DMS 273 (cell line): ENCODE results near the gene SERPINE1.

ENCODE experiments used
- DNase-seq: peaks from one replicate; lab custom pipeline; 2025; ENCODE audit not compliant: unreplicated experiment; lab: John Stamatoyannopoulos, UW

SERPINE1 gene

DNA sequence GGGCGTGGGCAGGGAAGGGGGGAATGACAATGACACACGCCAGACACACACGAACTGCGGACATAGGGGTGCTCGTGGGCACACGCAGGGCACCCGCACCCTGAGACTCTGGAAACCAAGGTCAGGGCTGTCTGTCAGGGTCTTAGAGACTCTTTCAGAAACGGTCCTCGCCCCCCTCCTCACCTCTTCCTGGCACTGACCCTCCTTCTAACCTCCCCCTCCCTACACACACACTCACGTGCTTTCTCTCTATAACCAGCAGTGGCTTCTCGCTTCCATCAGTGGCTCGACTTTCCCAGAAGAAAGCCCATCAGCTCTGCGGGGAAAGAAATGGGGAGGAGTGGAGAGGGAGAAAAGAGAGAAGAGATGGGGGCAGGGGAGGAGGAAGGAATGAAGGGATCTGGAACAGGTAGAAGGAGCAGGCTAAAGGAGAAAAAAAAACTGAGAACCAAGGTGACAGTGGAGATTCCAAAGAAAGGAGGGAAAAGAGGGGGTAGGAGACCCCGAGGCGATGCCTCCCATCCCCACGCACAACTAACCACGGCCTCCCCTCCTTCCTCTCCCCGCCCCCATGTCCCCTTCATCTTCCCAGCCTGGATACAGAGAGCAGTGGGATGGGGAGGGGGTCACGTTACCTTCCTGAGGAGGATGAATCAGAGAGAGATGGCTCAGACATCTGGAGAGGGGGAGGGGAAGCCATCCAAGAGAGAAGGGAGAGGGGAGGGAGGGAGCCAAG, 40.2 kb downstream of the SERPINE1 start:
- DNase-seq: peak; percentile 86

DNA sequence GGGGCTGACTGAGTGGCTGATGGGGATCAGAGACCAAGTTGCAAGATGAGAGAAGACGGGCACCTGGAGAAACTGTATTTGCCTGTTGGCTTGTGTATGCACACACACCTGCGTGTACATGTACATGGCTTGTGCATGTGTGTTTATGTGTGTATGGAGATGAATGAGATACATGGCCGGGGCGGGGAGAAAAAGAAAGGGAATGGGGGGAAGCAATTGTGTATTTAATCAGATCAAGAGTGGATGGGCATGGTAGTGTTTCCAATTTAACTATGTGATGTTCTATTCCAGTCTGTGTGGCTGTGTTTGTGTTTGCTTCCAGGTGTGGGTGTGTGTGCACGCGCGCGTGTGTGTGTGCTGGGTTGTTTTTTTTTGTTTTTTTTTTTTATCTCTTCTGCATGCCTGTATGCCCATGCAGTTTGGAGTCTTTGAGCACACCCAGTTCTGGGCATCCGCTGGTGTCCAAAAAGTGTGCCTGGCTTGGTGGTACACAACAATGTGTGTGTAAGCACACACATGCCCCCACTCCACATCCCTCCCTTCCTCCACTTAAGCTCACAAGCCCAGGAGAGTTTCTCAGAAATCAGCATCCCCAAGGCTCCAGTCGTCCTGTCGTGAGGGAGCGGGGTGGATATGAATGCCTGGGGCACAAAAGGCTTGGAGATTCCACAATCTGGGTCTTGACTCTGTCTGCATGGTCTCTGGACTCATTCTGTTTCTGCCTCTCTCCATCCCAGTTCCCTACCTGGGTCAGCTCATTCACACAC, 40.9 kb downstream of the SERPINE1 start:
- no peak for DNase-seq

DNA sequence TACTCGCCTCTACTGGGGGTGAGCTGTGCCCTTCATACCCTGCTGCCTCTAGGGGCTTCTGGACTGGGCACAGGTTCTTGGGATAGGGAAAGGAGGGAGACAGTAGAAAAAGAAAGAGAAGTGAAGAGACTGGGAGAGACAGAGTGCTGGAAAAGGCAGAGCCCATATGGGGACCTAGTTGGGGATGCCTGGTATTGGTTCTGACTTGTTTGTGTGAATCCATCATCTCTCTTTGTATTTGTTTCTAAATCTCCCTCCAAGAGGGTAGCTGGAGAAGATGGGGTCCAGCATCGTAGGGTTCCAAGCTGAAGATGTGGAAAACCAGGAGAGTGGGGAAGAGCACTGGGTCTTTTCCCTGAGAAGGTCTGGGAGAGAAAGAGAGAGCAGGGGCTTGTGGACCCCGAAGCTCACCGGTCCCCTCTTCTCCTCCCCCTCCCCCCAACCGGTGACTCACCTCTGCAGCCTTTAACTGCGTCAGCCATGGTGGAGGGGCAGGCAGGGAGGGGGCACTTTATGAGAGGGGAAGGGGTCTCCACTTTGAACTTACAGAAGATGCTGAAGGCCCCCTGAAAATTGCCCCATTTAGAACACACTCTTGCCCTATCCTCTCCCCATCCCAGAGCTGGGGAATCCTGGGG, 41.6 kb downstream of the SERPINE1 start:
- no peak for DNase-seq

DNA sequence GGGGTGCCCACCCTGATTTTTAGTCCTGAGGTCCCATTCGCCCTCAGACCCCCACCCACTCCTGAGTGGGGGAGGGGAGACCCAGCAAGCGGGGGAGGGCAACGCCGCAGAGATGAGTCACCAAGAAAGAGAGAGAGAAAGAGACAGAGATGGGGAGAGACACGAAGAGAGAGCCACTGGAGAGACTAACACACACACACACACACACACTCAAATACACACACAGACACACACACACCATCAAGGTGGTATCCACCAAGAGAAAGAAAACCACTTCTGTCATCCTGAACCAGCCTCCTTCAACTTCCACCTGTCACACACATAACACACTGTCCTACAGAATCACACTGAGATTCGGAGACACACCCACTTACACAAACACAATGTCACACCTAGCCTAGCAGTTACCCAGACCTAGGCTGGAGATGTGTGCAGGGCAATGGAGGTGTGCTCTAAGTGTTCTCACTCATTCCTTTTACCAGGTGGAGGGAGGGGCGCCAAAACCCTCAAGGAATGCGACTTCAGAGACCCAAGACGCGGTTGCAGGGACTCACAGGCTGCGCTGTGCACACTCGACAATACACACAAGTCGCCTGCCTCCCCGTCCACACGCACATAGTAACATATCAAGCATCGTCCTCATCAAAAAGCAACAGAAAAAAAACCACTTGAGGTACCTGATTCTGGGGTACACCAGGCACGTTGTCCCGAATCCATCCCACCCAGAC, 42.4 kb downstream of the SERPINE1 start:
- DNase-seq: peak; percentile 63

DNA sequence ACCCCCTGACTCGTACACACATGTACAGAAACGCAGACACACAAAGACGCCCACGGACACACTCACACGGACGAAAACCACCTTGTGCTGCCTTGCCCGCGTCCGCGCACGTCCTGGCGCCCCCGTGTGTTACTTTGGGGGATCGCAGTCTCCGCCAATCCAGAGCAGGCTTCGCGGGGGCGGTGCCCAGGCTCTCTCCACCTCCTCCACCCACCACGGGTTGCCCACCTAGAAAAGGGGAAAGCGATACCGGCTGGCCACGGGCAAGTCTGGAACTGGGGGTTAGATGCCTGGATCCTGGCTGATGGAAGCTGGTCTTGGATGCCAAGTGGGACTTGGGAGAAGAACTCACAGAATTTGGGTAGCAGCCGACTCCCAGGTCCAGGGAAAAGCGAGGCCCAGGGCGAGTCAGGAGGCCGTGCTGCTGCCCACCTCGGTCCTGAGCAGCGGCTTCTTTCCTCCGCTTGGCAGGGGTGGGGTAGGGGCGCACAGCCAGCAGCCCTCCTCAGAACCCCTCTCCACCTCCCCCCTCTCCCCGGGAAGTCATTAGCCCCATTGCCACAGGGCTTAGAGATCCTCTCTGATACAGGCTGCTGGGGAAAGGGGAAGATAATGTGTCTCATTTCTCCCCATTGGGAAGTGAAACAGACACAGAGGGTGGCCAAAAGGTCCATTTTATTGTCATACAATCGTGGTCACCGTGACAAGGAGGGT, 43.1 kb downstream of the SERPINE1 start:
- peak; percentile 88 for DNase-seq

DNA sequence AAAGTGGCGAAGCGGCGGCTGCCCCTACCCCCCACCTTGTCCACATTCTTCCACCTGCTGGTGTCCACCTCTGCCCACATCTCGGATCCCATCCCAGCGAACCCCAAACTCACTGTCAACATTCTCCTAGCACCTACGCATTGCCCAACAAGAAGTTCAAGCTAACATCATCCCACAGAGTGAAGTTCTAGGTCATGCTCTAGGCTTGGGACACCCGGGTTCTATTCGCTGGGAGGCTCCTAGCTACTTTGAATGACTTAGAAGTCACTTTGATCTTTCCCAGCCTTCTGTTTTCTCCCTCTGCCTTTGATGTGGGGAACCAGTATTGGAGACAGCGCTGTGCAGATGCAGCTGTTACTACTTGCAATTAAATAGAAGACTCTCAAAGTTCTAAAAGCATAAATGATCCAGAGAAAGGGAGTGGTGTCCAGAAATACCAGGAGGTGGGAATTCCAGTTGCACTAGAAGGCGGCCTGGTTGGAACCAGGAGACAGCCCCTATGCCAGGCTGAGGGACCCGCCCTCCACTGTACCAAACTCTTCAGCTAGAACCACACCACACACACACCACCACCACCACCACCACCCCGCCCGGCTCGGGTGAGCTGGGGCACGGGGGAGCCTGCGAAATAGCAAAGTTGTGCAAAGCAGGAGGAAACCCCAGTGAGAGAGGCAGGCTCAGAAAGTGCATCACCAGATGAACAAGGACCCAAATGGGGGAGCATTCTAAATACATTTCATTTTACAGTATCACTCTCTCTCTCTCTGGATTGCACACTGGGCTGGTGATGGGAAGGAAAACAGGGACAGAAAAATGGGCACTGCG, 43.9 kb downstream of the SERPINE1 start:
- DNase-seq: peak; percentile 47

DNA sequence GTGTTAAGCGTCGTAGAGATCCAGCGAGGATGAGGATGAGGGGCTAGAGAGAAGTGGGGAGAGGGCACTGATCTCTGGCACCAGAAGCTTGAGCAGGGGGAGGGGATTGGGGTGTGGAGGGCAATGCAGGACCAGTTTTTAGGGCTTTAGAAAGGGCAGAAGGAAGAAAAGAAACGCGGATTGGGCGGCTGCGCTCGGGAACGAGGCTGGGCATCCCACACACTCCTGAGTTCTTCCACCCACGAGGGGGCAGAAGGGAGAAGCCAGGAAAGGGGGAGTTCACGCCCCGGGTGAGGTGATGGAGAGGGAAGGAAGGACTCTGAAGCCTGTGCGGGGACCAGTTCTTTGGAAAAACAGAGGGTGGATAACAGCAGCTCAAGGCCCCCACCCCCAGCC, 44.5 kb downstream of the SERPINE1 start:
- DNase-seq: no peak

DNA sequence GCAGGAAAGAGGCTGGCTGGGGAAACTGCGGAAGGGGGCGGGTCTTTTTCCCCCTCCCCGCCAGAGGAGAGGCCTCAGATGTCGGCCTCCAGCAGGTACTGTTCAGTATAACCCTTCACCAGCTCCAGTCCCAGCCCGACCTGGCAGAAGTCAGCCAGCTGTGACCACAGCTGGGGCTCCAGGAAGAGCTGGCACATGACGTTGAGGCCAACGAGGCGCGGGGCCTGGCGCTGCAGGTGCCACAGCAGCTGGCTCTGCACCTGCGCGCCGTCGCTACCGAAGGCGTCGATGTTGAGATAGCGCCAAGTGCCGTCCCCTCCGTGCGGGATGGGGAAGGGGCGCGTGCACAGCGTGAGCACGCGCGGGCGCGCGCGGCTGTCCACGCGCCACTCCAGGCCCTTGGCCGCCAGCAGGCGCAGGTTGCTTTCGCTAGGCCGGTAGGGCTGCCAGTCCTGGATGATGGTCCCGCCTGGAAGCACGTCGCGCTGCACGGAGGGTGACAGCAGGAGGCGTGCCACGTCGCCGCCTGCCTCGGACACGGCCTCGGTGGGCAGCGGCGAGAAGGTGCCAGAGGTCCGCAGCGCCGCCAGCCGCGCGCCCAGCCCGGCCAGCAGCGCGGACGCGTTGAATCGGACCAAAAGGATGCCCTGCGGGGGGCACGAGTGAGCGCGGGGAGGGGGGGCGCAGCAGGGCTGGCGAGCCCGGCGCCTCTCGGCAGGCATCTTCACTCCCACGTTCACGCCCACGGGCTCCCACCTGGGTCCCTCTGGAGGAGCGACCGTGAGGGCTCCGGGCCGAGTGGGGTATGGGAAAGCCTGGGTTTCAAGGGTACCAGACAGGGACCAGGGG, 45.3 kb downstream of the SERPINE1 start:
- DNase-seq: peak; percentile 73

DNA sequence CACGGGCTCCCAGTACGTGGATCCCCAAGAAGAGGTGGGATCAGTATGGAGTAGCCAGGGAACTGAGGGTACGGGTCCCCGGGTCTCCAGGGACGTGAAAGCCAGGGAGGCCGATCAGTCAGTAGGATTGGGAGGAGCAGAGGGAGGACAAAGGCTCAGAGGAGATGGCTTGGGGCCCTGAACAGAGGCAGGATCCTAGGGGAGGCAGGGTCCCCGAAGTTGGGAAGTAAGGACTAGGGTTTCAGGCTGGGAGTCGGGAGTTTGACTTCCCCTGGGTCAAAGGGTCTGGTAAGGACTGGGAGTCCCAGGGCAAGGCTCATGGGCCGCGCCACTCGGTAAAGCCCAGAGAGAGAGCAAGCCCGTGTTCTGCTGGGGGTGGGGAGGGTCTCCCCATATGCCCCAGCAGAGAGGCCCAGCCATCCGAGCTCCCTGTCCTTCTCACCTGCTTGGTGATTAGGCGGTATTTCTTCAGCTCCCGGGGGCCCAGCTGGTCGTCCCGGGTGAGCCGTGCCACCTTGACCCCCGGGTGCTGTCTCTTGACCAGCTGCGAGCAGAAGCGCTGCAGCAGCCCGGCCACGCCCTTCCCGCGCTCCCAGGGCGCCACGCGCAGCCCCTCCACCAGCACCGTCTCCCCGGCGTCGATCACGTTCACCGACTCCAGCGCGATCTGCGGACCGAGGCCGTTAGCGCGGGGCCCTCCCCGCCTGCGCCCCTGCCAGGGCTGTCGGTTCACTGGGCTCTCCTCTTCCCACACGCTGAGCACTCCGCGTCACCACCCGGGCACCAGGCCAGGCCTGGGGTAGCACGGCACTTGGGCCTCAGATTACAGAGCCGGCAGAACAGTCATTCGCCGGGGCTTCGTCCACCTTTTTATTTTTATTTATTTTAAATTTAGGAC, 46.2 kb downstream of the SERPINE1 start:
- DNase-seq: peak; percentile 94

DNA sequence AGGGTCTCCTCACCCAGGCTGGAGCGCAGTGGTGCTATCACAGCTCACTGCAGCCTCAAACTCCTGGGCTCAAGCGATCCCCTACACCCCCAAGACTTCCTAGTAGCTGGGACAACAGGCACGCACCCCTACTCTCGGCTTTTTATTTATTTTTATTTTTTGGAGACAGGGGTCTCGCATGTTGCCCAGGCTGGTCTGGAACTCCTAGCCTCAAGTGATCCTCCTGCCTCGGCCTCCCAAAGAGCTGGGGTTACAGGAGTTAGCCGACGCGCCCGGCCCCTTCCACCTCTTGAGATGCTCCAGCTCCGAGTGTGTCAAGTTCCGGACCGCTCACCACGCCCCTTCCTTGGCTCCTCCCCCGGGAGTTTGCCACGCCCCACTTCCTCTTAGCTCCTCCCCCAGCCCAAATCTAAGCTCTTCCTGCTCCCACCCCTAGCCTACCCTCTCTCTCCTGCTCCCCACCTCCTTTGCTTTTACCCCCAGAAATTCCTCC, 46.9 kb downstream of the SERPINE1 start:
- DNase-seq: peak; percentile 78

DNA sequence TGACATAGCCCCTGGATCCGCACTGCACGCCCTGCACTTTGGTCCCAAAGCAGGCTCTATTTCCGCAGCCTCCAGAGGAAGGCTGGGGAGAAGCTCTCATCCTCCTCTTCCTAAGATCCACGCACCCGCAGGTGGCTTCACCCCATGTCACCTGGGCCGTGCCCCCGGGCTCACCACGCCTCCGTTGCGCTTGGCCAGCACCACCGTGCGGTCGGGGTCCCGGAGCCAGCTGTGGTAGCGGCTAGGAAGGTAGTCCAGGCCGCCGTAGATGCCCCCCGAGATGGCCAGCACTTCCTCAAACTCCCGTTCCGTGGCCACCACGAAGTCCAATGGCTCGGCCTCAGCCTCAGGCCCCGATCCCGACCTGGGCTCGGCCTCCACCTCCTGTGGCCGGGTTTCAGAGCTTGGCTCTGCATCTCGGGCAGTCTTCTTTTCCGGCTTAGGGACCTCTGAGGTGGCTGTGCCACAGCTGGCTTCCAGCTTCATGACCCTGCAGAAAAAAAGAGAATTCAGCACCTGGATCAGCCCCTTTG, 47.5 kb downstream of the SERPINE1 start:
- DNase-seq: no peak

DNA sequence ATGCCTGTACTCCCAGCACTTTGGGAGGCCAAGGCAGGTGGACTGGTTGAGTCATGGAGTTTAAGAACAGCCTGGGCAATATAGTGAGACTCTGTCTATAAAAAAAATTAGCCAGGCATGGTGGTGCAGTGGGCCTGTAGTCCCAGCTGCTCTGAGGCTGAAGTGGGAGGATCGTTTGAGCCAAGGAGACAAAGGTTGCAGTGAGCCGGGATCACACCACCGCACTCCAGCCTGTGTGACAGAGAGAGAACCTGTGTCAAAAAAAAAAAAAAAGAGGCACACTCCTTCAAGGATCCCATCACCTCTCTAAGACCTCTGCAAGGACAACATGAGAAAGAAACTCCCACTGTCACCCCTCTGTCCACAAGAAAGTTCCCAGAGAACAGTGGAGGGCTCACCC, 48.8 kb downstream of the SERPINE1 start:
- no peak for DNase-seq

DNA sequence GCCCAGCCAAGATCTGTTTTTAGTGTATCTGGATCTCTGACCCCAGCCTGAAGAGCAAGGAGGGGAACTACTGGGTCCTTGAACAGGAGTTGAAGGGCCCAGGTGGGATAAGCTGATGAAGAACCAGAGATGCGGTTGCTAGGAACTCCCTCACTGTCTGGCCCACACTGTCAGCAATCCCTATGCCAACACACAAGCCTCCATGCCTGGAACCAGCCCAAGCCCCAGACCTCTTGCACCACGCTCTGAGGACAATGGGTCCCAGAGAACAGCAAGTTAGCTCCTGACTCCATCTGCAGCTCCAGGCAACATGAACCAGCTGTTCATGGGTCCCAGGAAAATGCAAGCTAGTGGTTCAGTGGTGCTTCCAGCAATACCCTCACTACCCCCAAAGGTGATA, 50.7 kb downstream of the SERPINE1 start:
- peak; percentile 52 for DNase-seq

DNA sequence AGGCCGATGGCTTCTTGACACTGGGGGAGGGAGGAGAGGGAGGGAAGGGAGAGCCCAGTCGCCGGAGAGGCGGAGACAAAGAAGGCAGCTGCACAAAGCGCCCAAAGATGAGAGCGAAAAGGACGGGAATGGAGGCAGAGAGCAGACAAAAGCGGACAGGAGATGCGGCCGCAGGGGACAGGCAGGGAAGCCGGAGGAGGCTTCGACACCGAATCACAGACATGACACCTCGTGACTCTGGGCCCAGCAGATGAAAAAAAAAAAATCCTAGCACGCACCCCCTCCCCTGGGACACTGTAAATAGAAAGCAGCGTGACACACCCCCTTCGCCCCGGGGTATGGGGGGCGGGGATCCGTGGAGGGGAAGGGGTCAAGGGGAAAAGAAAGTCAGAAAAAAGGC, 52.2 kb downstream of the SERPINE1 start:
- DNase-seq: peak; percentile 58

DNA sequence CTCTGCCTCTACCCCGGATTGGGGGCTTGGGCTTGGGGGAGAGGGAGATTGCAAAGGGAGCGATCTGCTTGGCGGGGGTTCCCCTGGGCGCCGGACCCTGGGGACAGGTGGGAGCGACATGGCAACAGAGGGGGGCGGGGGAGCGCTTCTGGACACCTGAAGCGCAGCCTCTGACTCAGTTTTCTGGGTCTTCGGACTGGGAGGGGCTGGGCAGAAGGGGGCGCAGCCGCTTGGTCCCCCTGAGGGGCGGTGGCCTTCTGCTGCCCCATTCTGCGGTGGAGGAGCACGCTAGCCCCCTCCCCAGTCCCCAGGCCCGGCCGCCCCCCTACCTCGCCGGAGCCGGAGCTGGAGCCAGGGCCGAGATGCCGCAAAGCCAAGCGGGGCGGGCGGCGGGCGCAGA, 52.8 kb downstream of the SERPINE1 start:
- DNase-seq: no peak

DNA sequence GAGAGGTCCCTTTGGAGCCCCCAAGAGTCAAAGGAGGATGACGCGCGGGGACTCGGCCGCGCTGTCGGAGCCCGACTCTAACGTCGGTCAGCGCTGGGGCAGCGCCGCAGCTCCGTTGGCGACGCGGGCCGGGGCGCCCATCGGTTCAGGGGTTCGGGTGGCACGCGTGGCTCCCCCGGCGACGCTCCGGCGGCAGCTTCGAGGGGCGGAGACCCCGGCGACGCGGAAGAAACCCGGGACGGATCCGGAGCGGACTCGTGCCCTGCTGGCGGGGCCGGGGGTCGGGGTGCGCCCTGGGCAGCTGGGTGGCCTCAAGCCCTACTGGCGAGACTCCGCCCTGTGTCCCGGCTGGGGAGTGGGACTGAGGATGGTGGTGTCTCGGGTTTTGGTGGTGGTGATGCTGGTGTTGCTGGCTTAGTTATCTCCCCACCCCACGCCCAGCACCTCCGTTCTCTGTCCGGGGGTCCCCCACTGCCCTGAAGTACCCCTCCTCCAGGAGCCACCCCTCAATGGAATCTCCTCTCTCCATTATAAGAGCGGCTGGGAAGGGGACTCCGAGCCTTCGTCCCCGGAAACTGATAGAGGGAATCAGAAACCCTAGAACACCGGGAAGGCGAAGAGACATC, 53.3 kb downstream of the SERPINE1 start, which contains the start of gene NAT16:
TSS of gene NAT16 (minus strand) at position 164 of the 626 bp plus-strand sequence. CDS start 5,486 bp downstream, outside the sequence.
- no peak for DNase-seq

DNA sequence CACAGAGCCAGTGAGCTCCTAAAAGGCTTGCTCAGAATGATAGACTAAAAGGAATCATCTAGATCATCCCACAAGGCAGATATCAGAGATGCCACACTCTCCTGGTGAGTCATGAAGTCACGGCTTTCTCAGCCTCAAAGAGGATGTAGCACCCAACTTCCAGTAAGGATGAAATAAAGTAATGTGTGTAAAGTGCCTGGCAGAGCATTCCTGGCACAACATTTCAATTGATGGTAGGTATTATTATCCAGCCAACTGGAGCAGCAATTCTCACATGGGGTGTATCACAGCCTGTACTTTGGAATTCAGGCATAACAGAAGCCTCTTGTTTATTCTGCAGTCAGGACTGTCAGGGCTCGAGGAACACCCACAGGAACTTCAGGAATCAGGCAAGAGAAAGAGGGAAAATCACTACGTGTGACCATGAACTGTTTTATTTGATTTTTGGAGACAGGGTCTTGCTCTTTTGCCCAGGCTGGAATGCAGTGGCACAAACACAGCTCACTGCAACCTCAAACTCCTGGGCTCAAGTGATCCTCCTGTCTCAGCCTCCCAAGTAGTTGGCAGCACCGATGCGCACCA, 58.4 kb downstream of the SERPINE1 start:
- DNase-seq: no peak
